Measurements from ENCODE around the gene LHFPL4. TPM values are rescaled to one million over a fixed set of nuclear protein-coding genes. Genes with fewer than 3 reads are reported as not detected.

LHFPL4 gene
- total and polyA plus RNA-seq, 4 donors, result 0.08 TPM; not detected in 3

GRCh38 chr3:9549600-9549999 lies 4.0 kb downstream of the LHFPL4 start:
- Histone ChIP-seq H3K27me3 (ENCODE audit: control insufficient read depth in 4 of 4, insufficient read depth in 4 of 4, low read length in 3 of 4) (peaks cover 0 to 19% (median 6%) of the 10 kb centered on the region in 4 donors), H3K36me3 (ENCODE audit: control insufficient read depth in 4 of 4, insufficient read depth in 3 of 4, low read depth in 1 of 4, low read length in 3 of 4) (no peaks in the 10 kb centered on the region), H3K4me3 (ENCODE audit: low read depth in 1 of 3, low read length in 3 of 3) (no peak overlapping the region), H3K27ac (ENCODE audit: low read depth in 1 of 2, low read length in 2 of 2) (no peak overlapping the region), H3K9ac (ENCODE audit: low read depth in 1 of 2, low read length in 2 of 2) (no peak overlapping the region), H3K4me1 (ENCODE audit: control insufficient read depth in 4 of 4, insufficient read depth in 4 of 4, low read length in 3 of 4) (peaks cover 0 to 13% (median 3%) of the 10 kb centered on the region in 4 donors), H3K9me3 (ENCODE audit: control insufficient read depth in 4 of 4, low read length in 3 of 4) (no peaks in the 10 kb centered on the region)
- no peak for TF ChIP-seq TAF1 (conservative IDR thresholded peaks at IDR 0.05)
- no peak for TF ChIP-seq CTCF (IDR thresholded peaks at IDR 0.05; ENCODE audit: low read depth, low read length, missing input control)
- no peak for TF ChIP-seq FOXA1 (IDR thresholded peaks at IDR 0.05)
- TF ChIP-seq GABPA (IDR thresholded peaks at IDR 0.05 in 1 of 2, conservative IDR thresholded peaks at IDR 0.05 in 1 of 2), result no peak
- TF ChIP-seq NR2F2 (IDR thresholded peaks at IDR 0.05), result no peak
- TF ChIP-seq FOXA2 (IDR thresholded peaks at IDR 0.05), result no peak
- 83% methylated on average over 2 of the region's 2 CpGs for WGBS
- no peak for DNase-seq (ENCODE audit: low spot score)

GRCh38 chr3:9548991-9549390 lies 4.6 kb downstream of the LHFPL4 start:
- H3K27me3 ChIP-seq (ENCODE audit: control insufficient read depth in 4 of 4, insufficient read depth in 4 of 4, low read length in 3 of 4), result peaks cover 0 to 14% (median 6%) of the 10 kb centered on the region in 4 donors
- no peak for DNase-seq (ENCODE audit: low spot score)
- H3K27ac ChIP-seq (ENCODE audit: low read depth in 1 of 2, low read length in 2 of 2), result no peak overlapping the region
- no peaks in the 10 kb centered on the region for H3K9me3 ChIP-seq (ENCODE audit: control insufficient read depth in 4 of 4, low read length in 3 of 4)
- WGBS, result 74% methylated on average over 5 of the region's 5 CpGs
- H3K4me3 ChIP-seq (ENCODE audit: low read depth in 1 of 3, low read length in 3 of 3), result no peak overlapping the region
- H3K9ac ChIP-seq (ENCODE audit: low read depth in 1 of 2, low read length in 2 of 2), result no peak overlapping the region
- H3K36me3 ChIP-seq (ENCODE audit: control insufficient read depth in 4 of 4, insufficient read depth in 3 of 4, low read depth in 1 of 4, low read length in 3 of 4), result no peaks in the 10 kb centered on the region
- H3K4me1 ChIP-seq (ENCODE audit: control insufficient read depth in 4 of 4, insufficient read depth in 4 of 4, low read length in 3 of 4), result peaks cover 0 to 13% (median 3%) of the 10 kb centered on the region in 4 donors
- TF ChIP-seq FOXA2 (IDR thresholded peaks at IDR 0.05), result no peak
- TF ChIP-seq NR2F2 (IDR thresholded peaks at IDR 0.05), result no peak
- TF ChIP-seq CTCF (IDR thresholded peaks at IDR 0.05; ENCODE audit: low read depth, low read length, missing input control), result no peak

GRCh38 chr3:9542182-9542581 lies 11.4 kb downstream of the LHFPL4 start:
- no peak for TF ChIP-seq ATF3 (IDR thresholded peaks at IDR 0.05)
- TF ChIP-seq YY1 (IDR thresholded peaks at IDR 0.05), result no peak
- TF ChIP-seq TAF1 (conservative IDR thresholded peaks at IDR 0.05), result no peak
- no peak for TF ChIP-seq FOXA2 (IDR thresholded peaks at IDR 0.05)
- TF ChIP-seq EGR1 (IDR thresholded peaks at IDR 0.05; ENCODE audit: low read depth in 2 of 2), result no peak
- TF ChIP-seq HNF4G (IDR thresholded peaks at IDR 0.05), result no peak
- no peak for TF ChIP-seq CTCF (IDR thresholded peaks at IDR 0.05; ENCODE audit: low read depth, low read length, missing input control)
- TF ChIP-seq SP1 (IDR thresholded peaks at IDR 0.05), result no peak
- no peak for TF ChIP-seq FOXA1 (IDR thresholded peaks at IDR 0.05)
- no peak for TF ChIP-seq JUND (IDR thresholded peaks at IDR 0.05)
- no peak for TF ChIP-seq REST (IDR thresholded peaks at IDR 0.05)
- TF ChIP-seq GABPA (IDR thresholded peaks at IDR 0.05 in 1 of 2, conservative IDR thresholded peaks at IDR 0.05 in 1 of 2), result no peak
- no peak for TF ChIP-seq ZBTB33 (IDR thresholded peaks at IDR 0.05)
- Histone ChIP-seq H3K4me3 (ENCODE audit: low read depth in 1 of 3, low read length in 3 of 3) (no peak overlapping the region), H3K4me1 (ENCODE audit: control insufficient read depth in 4 of 4, insufficient read depth in 4 of 4, low read length in 3 of 4) (no peaks in the 10 kb centered on the region), H3K27me3 (ENCODE audit: control insufficient read depth in 4 of 4, insufficient read depth in 4 of 4, low read length in 3 of 4) (peaks cover 0 to 1% (median 0%) of the 10 kb centered on the region in 4 donors), H3K9me3 (ENCODE audit: control insufficient read depth in 4 of 4, low read length in 3 of 4) (no peaks in the 10 kb centered on the region), H3K9ac (ENCODE audit: low read depth in 1 of 2, low read length in 2 of 2) (no peak overlapping the region), H3K27ac (ENCODE audit: low read depth in 1 of 2, low read length in 2 of 2) (no peak overlapping the region), H3K36me3 (ENCODE audit: control insufficient read depth in 4 of 4, insufficient read depth in 3 of 4, low read depth in 1 of 4, low read length in 3 of 4) (no peaks in the 10 kb centered on the region)
- WGBS, result 84% methylated on average over 3 of the region's 3 CpGs
- no peak for DNase-seq (ENCODE audit: low spot score)

Data from liver (tissue), 9 donors.